ENCODE data around the gene IDI1.
"Not testable (repeated sequence)": the region's sequence is repeated elsewhere in the genome, so short reads cannot be mapped to it uniquely, and the experiment has no call there.

Gene IDI1

DNA sequence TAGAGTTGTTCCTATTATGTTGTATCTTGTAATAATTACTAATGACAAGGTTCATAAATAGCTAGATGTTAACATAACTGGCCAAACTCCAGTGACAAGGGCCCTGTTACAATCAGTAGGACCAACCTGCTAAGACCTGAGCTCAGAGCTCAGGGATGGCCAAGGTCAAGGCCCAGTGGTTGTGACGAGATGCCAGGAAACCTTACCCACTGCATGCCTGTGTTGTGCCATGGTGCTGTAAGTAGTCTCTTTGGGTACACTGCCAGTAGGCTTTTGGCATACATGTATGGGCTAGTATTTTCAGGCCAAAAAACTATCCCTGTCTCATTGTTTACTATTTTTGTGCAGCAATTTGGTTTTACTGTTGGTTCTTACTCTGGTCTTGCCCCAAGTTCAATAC lies 15.3 kb downstream of the IDI1 start:
- FAIRE-seq: no peak

- FAIRE-seq: no peak
Observed at GRCh38 chr10:1029838-1030237, 19.1 kb downstream of the IDI1 start.

- FAIRE-seq: no peak
Observed at GRCh38 chr10:1026578-1026977, 22.3 kb downstream of the IDI1 start.

DNA sequence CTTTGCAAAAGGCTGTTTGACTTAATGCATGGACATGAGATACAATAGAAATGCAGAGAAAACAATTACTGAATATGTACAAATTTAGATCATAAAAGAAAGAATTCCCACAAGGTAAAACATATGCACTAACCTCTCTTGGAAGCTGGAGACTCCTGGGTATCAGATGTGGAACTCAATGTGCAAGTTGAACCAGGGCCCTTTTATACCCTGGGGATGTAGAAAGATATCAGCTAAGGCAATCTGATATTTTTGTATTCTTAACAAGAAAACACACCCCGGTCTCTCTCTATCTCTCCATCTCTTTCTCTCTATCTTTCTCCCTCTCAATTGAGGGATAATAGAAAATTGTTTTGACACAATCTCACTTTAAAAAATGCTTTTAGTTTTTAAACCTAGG lies 23.2 kb downstream of the IDI1 start, which contains the start of gene IDI2:
IDI2 (minus strand) TSS at position 177 of the 400 bp plus-strand sequence. CDS start 1,136 bp downstream, outside the sequence.
- FAIRE-seq: no peak

DNA sequence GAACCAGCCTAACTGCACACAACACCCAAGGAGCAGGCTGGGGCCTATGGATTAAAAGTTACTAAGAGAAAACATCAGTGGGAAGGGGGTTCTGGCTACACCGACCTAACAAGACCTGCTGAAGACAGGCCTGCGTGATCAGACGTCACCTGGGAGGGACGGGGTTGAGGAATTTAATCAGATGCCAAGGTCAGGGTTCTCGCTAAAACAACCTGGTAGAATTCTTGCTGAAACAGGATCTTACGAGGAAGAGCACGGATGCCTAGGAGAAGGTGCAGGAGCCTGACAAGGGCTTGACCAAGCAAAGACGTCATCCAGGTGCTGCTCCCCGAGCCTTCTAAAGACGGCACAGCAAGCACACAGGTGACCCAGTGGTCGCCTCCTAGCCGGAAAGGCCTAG lies 24.8 kb downstream of the IDI1 start:
- no peak for FAIRE-seq

DNA sequence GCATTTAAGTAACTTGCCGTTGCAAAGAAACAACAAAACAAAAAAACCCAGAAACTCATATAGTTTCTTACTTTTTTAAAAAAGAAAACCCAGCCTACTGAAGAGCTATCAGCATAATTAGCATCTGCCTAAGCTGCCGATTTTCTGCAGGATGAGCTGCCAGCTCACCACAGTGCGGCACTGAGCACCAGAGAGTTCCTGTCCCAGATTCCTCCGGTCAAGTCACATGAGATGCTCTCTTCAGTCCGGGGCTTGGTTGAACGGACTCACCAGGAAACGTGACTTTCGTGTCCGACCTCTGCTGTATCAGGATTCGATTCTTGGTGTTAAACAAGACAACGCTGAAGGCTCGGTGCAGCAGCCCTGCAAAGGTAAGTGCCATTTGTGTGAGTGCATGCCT lies 26.5 kb downstream of the IDI1 start:
- no peak for FAIRE-seq

DNA sequence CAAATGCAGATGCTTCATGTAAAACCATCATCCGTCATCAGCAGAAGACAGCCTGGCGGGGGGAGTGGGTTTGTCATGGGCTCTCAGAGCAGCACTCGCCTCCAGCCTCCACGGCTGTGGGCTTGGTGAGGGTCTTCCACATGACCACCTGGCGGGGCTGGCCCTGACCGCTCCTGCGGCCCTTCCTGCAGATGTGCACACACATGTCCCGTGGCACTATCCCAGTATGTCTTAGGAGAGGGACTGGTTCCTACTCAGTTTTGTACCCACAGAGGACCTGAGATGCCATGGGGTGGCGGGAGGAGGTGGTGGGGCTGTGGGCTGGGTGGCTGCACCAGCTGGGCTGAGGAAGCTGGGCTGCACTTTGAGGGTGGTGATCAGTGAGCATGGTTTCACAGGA lies 28.0 kb downstream of the IDI1 start:
- no peak for FAIRE-seq

GRCh38 chr10:1020460-1020859 lies 28.5 kb downstream of the IDI1 start:
- no peak for FAIRE-seq

DNA sequence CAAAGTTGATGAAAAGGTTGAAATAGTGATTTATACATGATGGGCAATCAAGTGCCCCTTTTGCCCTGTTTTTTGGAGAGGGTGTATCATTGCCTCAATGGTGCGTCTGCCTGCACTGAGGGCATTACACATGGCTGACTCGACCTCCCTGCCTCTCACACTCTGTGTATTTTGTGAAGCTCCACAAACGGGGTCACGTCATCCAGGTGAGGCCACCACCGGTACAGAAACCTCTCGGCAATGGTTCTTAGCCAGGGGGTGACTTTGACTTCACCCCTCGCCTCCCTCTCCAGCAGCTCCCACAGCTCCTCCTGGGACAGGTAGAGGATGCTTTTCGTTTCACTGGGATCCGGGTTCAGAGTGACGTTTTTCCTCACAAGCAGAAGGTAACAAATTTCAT lies 29.6 kb downstream of the IDI1 start:
- no peak for FAIRE-seq

DNA sequence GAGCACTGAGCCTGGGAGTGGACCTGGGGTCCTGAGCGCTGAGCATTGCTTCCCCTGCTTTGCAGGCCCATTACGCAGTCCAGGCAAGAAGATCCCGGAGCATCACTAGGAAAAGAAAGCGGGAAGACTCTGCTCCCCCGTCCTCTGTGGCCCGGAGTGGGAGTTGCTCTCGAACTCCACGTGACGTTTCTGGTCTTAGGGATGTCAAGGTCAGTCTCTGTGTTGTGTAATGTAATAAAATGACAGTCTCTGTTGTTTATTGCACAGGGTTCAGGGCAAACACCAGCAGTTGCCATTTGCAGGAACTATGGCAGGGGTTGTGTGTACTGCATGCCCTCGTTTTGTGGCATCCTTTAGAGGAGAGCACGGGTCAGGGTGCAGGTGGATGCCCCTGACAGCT lies 33.2 kb downstream of the IDI1 start:
- FAIRE-seq: no peak

GRCh38 chr10:1011696-1012095 lies 37.2 kb downstream of the IDI1 start:
- FAIRE-seq: no peak

GRCh38 chr10:1010703-1011102 lies 38.2 kb downstream of the IDI1 start:
- FAIRE-seq: no peak

- FAIRE-seq: not testable (repeated sequence)
Observed at GRCh38 chr10:1009947-1010346, 39.0 kb downstream of the IDI1 start.

DNA sequence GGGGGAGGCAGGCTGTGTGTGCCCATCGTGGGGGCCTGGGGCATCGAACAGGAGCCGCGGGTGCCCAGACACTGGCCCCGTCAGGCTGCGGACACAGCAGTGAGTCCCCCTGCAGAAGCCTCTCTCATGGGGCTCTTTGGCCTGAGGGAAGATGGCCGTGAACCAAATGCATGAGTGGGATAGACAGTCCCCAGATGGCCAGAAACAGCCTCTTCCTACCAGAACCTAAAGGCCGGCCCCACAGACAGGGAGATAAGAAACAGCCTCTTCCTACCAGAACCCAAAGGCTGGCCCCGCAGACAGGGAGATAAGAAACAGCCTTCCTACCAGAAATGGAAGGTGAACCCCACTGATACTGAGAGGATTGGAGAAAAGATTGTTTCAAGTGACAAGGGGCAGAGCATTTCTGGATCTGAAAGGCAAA lies 39.8 kb downstream of the IDI1 start:
- FAIRE-seq: no peak

DNA sequence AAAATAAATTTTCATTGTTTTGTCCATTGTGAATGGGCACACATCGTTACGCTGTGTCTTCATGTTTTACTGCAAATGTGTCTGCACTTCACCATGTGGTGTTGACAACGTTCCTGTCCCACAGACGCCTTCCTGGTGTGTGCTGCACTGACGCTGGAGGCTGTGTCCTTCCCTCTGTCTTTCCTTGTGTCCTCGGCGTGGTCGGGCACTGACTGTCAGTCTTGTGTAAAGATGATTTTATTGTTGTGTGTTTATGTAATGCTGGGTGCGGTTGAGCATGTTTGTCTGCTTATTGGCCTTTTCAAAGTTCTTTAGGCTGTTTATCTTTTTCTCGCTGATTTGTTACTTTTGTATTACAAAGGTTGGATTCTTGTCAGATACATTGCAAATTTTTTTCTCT lies 41.3 kb downstream of the IDI1 start:
- FAIRE-seq: no peak

DNA sequence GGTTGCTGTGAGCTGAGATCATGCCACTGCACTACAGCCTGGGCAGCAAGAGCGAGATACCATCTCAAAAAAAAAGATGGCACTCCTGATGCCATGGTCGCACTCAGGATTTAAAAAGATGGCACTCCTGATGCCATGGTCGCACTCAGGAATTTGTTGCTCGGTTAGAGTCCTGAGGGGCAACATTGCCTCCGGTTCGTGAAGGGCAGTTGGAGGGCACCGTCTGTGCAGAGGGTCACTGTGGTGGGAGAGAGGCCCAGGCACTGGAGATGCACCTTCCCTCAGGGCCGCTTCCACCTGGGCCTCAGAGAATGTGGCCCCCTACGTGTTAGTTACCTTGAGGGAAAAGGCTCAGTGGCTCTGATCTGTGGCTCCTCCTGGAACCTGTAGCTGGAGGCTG lies 42.3 kb downstream of the IDI1 start:
- FAIRE-seq: no peak

DNA sequence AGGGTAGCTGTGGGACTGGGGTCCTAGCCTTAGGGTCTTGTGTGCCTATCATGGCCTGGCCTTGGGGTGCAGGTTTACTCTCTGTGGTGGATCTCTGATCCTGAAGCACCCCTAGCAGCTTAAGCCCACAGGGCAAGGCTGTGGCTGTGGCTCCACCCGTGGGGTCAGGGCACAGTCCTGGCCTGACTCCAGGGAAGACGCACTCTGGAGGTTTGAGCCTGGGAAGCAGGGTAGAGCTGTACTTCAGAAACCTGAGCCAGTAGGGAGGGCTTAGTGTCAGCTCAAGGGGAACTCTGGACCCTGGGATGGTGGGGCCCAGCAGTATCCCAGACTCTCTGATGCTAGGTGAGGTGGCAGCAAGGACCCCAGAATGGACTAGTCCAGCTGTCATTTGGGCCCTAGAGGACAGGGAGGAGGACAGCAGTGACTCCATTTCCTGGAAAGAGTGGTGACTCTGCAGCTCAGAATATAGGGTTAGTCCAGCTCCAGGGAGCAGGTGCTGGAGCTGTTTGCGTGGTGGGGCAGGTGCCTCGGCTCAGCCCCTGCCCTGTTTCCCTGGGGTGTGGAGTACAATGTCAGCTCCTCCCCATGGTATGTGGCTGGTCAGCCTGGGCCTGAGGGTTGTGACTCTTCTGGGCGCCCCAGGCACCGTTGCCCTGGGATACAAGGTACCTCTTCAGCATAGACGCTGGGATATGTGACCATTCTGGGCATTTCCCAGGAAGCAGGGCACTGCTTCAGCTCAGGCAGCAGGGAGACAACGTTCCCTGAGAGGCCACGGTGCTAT lies 44.8 kb downstream of the IDI1 start:
- FAIRE-seq: no peak

DNA sequence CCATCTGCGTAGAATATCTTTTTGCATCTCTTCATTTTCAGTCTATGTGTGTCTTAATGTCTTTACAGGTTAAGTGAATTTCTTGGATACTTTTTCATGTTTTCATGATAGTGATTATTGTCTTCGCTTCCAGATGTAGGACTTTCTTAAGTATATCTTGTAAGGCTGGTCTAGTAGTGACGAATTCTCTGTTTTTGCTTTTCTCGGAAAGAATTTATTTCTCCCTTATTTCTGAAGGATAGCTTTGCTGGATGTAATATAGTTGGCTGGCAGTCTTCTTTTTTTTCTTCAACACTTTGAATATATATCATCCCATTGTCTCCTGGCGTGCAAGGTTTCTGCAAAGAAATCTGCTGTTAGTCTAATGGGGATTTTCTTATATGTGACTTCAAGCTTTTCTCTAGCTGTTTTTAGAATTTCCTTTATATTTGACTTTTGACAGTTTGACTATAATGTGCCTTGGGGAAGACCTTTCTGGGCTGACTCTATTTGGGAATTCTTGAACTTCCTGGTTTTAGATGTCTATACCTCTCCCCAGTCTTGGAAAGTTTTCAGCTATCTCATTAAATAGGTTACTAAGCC lies 46.4 kb downstream of the IDI1 start:
- FAIRE-seq: no peak

GRCh38 chr10:997266-998022 lies 51.5 kb downstream of the IDI1 start:
- no peak for FAIRE-seq

DNA sequence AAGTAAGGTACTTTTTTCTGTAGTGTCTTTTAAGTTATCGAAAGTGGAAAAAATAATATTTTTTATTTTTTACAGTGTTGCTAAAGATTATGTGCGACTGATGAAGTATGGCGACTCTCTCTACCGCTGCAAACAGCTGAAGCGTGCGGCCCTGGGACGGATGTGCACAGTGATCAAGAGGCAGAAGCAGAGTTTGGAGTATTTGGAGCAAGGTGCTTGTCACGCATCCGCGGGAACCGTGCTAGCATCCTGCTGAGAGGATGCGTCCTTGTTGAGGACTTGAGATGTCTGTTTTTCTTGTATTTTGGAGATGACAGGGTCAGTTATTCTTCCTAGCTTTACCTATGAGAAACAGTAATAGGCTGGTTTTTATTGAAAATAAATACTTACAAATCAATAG lies 52.9 kb downstream of the IDI1 start:
- no peak for FAIRE-seq

- FAIRE-seq: no peak
Observed at GRCh38 chr10:995559-995926, 53.4 kb downstream of the IDI1 start.

DNA sequence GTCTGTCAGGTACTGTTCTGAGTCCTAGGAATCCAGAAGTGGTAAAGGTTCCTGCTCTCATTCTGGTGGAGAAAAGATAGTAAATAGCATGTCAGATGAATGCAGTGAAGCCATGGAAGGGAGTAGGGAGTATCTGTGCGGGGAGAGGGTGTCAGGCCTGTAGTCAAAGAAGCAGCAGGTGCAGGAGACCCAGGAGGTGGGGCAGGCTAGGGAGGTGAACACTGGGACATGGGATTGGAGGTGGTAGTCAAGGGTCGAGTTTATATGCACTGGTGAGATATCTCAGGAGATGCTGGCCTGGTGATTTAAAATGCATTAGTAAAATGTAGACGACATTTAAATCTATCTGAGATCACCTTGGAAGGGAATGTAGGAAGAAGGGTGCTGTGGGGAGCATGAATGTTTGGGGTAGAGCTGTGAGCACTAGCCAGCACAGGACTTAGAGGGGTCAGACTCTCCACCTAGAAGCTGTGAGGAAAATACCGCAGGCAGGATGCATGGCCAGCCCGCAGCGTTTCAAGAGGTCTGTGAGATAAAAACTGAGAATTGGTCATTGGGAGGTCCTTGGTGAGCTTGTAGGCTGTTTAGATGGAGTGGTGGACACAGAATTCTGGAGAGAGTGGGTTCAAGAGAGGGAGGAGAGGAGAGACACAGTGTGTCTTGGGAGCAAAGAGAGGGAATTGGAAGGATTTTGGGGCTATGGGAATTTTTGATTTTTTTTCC lies 53.9 kb downstream of the IDI1 start:
- no peak for FAIRE-seq

GRCh38 chr10:992871-993270 lies 56.0 kb downstream of the IDI1 start:
- no peak for FAIRE-seq

All from colon (tissue), 2 donors.